Fibroblast of lung (primary cell): ENCODE results near the gene CIB1. TPM values are rescaled to one million over a fixed set of nuclear protein-coding genes. Genes with fewer than 3 reads are reported as not detected.

Experiments
- DNase-seq, 2 donors: peaks; one replicate each; pipeline versions ENCODE4 v3.0.0 to v3.0.0-alpha.2; 2010; ENCODE audit warnings: low read depth in 2 of 2
- H2AFZ ChIP-seq: 2 replicates; pipeline ENCODE4 v1.5.1; 2012; ENCODE audit warnings: low read length, control low read depth, inconsistent platforms
- H3K27ac ChIP-seq: 2 replicates; pipeline ENCODE4 v1.5.1; 2011; ENCODE audit warnings: low read length, control low read depth; ENCODE audit not compliant: insufficient read depth
- H3K27me3 ChIP-seq: 2 replicates; pipeline ENCODE4 v1.5.1; 2011; ENCODE audit warnings: mild to moderate bottlenecking, low read length; ENCODE audit not compliant: control insufficient read depth, insufficient read depth
- H3K36me3 ChIP-seq: 2 replicates; pipeline ENCODE4 v1.5.1; 2011; ENCODE audit warnings: low read length; ENCODE audit not compliant: control insufficient read depth, insufficient read depth
- H3K4me1 ChIP-seq: 2 replicates; pipeline ENCODE4 v1.5.1; 2011; ENCODE audit warnings: low read length; ENCODE audit not compliant: control insufficient read depth, insufficient read depth; ENCODE audit errors: extremely low read depth
- H3K4me2 ChIP-seq: 2 replicates; pipeline ENCODE4 v1.5.1; 2011; ENCODE audit warnings: low read length, control low read depth; ENCODE audit not compliant: insufficient read depth; ENCODE audit errors: extremely low read depth
- H3K4me3 ChIP-seq, 4 experiments: fragments of 200-600 bp in 1 of 4; sonication (generic) in 1 of 4; replicated peaks in 1 of 4; 2 replicates each; pipeline ENCODE4 v1.5.1; 2011 to 2016; ENCODE audit warnings: low read length in 4 of 4, low read depth in 3 of 4, mild to moderate bottlenecking in 3 of 4, control low read depth in 2 of 4, inconsistent platforms in 1 of 4, mixed read lengths in 1 of 4; ENCODE audit not compliant: insufficient read depth in 1 of 4; ENCODE audit errors: control extremely low read depth in 1 of 4
- H3K79me2 ChIP-seq: 2 replicates; pipeline ENCODE4 v1.5.1; 2012; ENCODE audit warnings: mild to moderate bottlenecking, low read length, inconsistent platforms; ENCODE audit not compliant: control insufficient read depth, insufficient read depth
- H3K9ac ChIP-seq: 2 replicates; pipeline ENCODE4 v1.5.1; 2011; ENCODE audit warnings: mild to moderate bottlenecking, low read length, control low read depth; ENCODE audit not compliant: insufficient read depth
- H3K9me3 ChIP-seq: 2 replicates; pipeline ENCODE4 v1.5.1; 2012; ENCODE audit warnings: low read depth, low read length; ENCODE audit not compliant: control insufficient read depth, insufficient read depth
- H4K20me1 ChIP-seq: 2 replicates; pipeline ENCODE4 v1.5.1; 2011; ENCODE audit warnings: low read length; ENCODE audit not compliant: control insufficient read depth, insufficient read depth; ENCODE audit errors: extremely low read depth
- EZH2 ChIP-seq: IDR thresholded peaks from 2 replicates; pipeline ENCODE4 v1.5.1; 2012; ENCODE audit warnings: low read length, control low read depth, mild to moderate bottlenecking; ENCODE audit errors: missing control alignments
- polyA plus RNA-seq, 2 donors: library from polyadenylated mRNA; depleted of rRNA in 1 of 2; stranded (reverse) in 1 of 2; unstranded in 1 of 2; fragments of >200 nt; gene quantifications; 2 replicates each; pipeline ENCODE4 v1.2.1, GENCODE V29; 2011 to 2012; ENCODE audit warnings: missing spikeins in 1 of 2
- total RNA-seq: library from RNA; depleted of rRNA; stranded (reverse); fragments of >200 nt; gene quantifications from 2 replicates; pipeline ENCODE4 v1.2.1, GENCODE V29; 2014
- TF ChIP-seq, protein P1 (sequence below), 2 donors: IDR thresholded peaks in 1 of 2; conservative IDR thresholded peaks in 1 of 2; 1 replicate in 1 of 2; 2 replicates in 1 of 2; pipeline ENCODE4 v1.5.1; 2011 to 2012; ENCODE audit warnings: low read length in 2 of 2, control low read depth in 1 of 2, inconsistent platforms in 1 of 2, low read depth in 1 of 2, mild to moderate bottlenecking in 1 of 2

CIB1 gene
- total and polyA plus RNA-seq, 2 donors (not counting 1 experiment from before 2014, with no cell fraction given) = 27.7 to 42.7 TPM

DNA sequence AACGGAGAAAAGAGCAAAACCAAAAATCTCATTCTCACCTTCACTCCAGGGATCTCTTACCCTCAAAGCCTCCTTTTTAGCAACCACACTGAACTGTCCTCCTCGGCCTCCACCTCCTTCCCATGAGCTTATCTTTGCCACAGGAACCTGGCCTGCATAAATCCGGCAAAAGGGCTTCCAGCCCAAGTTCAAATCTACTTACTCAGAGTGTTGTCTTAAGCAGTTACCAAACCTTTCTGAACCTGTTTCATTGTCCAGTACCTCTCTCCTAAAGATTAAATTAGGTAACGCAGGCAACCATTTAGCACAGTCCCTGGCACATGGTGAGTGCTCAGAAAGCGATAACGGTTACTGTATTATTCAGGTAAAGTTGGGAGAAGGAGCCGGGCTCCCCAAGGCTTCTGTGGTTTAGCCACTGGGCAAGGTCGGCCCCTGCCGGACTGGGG lies 777 bp downstream of the CIB1 start:
- DNase-seq = peak in 1 of 2 donors; percentile 42
- H3K27ac ChIP-seq = peak overlapping the region; percentile 95

DNA sequence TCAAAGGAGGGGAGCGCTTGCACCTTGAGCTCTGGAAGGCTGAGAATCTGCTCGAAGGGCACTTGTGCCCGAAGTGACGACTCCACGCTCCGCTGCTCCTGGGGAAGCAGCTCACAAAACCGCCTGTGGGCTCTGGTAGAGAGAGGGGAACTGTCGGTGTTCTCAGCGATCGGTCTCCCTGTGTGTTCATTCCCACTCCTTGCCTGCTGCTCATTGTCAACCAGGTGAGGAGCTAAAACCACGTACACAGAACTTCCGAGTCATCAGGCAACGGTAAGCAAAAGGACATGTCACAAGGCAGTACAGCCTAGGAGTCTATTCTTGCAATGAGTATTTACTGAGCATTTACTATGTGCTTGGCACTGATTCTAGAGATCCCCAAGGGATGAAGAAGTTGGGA lies 1.5 kb downstream of the CIB1 start:
- H3K9me3 ChIP-seq = no peaks in the 10 kb centered on the region
- H3K9ac ChIP-seq = no peak overlapping the region
- H3K36me3 ChIP-seq = peaks cover 17% of the 10 kb centered on the region
- H4K20me1 ChIP-seq = no peaks in the 10 kb centered on the region
- H3K4me3 ChIP-seq = peak overlapping the region in 2 of 4 experiments; percentile 80 to 90
- H3K4me2 ChIP-seq = peak overlapping the region; percentile 98
- DNase-seq = no peak
- H3K79me2 ChIP-seq = peaks cover 9% of the 10 kb centered on the region
- no peaks in the 10 kb centered on the region for H3K27me3 ChIP-seq
- no peak overlapping the region for H2AFZ ChIP-seq
- no peak for TF ChIP-seq EZH2
- TF ChIP-seq, protein P1, sequence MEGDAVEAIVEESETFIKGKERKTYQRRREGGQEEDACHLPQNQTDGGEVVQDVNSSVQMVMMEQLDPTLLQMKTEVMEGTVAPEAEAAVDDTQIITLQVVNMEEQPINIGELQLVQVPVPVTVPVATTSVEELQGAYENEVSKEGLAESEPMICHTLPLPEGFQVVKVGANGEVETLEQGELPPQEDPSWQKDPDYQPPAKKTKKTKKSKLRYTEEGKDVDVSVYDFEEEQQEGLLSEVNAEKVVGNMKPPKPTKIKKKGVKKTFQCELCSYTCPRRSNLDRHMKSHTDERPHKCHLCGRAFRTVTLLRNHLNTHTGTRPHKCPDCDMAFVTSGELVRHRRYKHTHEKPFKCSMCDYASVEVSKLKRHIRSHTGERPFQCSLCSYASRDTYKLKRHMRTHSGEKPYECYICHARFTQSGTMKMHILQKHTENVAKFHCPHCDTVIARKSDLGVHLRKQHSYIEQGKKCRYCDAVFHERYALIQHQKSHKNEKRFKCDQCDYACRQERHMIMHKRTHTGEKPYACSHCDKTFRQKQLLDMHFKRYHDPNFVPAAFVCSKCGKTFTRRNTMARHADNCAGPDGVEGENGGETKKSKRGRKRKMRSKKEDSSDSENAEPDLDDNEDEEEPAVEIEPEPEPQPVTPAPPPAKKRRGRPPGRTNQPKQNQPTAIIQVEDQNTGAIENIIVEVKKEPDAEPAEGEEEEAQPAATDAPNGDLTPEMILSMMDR (conservative IDR thresholded peaks at IDR 0.05 in 1 of 2, IDR thresholded peaks at IDR 0.05 in 1 of 2; ENCODE audit: low read depth in 1 of 2, low read length in 2 of 2) = no peak
- no peak overlapping the region for H3K27ac ChIP-seq
- H3K4me1 ChIP-seq = peaks cover 4% of the 10 kb centered on the region

More for the DNA sequence above, 777 bp downstream of the CIB1 start:
- Histone ChIP-seq H3K9ac (peak overlapping the region; percentile 88), H3K36me3 (peaks cover 14% of the 10 kb centered on the region), H3K4me3 (peak overlapping the region; percentile 77 to 93 (median 85)), H3K9me3 (no peaks in the 10 kb centered on the region), H2AFZ (no peak overlapping the region), H3K27me3 (no peaks in the 10 kb centered on the region), H3K79me2 (peaks cover 9% of the 10 kb centered on the region), H3K4me2 (peak overlapping the region; percentile 98), H4K20me1 (no peaks in the 10 kb centered on the region), H3K4me1 (peaks cover 4% of the 10 kb centered on the region)
- no peak for TF ChIP-seq EZH2
- TF ChIP-seq, protein P1 (conservative IDR thresholded peaks at IDR 0.05 in 1 of 2, IDR thresholded peaks at IDR 0.05 in 1 of 2; ENCODE audit: low read depth in 1 of 2, low read length in 2 of 2) = peak; percentile 47 to 53

DNA sequence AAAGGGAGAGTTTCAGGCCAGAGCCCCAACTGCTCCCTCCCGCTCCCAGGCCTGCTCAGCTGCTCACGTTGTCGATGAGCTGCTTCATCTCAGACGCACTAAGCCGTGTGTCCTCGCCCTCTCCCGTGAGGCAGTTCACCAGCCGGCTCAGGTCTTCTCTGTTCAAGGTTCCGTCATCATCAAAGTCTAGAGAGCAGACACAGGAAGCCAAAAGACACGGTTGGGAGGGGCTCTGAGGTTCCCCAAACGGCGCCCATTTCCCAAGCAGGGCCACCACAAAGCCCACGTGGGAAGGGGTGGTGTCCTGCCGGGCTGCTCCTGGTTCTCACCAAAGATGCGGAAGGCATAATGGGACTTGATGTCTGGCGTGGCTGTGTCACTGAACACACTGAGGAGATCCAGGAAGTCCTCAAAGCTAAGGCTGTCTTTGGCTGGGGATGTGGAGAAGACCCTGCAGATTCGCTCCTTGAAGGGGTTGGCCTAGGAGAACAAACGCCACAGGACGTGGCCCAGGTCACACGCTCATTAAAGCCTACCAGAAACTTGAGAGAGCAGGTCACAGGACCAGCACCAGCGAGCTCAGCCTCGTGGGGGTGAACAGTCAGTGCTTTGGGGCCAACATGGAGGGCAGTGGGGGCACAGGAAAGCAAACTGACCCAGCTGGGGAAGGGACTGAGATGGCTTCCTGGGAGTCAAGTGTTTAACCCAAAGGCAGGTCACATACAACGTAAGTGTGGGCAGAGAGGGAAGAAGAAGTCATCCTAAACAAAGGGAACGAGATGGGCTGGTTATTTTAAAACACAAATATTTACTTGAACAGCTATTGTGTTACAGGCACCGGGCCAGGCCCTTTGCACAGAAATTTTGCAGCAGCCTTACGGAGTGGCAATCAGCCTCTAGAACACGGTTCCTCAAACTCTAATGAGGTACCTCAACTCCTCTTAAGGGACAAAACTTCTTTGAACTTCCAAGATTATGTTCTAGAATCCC lies 2.4 kb downstream of the CIB1 start:
- Histone ChIP-seq H3K4me1 (peaks cover 4% of the 10 kb centered on the region), H3K79me2 (peaks cover 9% of the 10 kb centered on the region), H3K27me3 (no peaks in the 10 kb centered on the region), H2AFZ (no peak overlapping the region), H3K36me3 (peaks cover 17% of the 10 kb centered on the region), H3K9me3 (no peaks in the 10 kb centered on the region), H3K27ac (no peak overlapping the region), H3K9ac (no peak overlapping the region), H3K4me3 (no peak overlapping the region), H3K4me2 (no peak overlapping the region), H4K20me1 (no peaks in the 10 kb centered on the region)
- DNase-seq = peak in 1 of 2 donors; percentile 5
- TF ChIP-seq EZH2 = no peak
- TF ChIP-seq, protein P1 (conservative IDR thresholded peaks at IDR 0.05 in 1 of 2, IDR thresholded peaks at IDR 0.05 in 1 of 2; ENCODE audit: low read depth in 1 of 2, low read length in 2 of 2) = no peak
